Activated CD4-positive, alpha-beta T cell treated with anti-CD3 and anti-CD28 coated beads for 36 hours (primary cell): ENCODE results near the gene RILPL1. TPM values are rescaled to one million over a fixed set of nuclear protein-coding genes. Genes with fewer than 3 reads are reported as not detected.

Experiments used
- microRNA-seq: library from miRNA; unstranded; fragments of <30 nt; microRNA quantifications from one replicate; pipeline ENCODE4 v1.2.0, GENCODE V29; 2021; ENCODE audit warnings: borderline replicate concordance
- total RNA-seq, 2 experiments: library from RNA; stranded (reverse); gene quantifications; one replicate each; pipeline ENCODE4 v1.2.3, GENCODE V29; 2021

Gene RILPL1
- total RNA-seq, 2 experiments from 2014 or later: 4.7 to 5.3 TPM

Small RNA genes lying within 50 kb of the gene (microRNA-seq; reads per million reads assigned to microRNA genes)
- not detected for gene MIR3908

Other genes starting within 250 kb of the RILPL1 start
- gene SBNO1, start 168.9 kb downstream of the RILPL1 start, total RNA-seq: 10 to 100 TPM; 49.6 to 51.1 TPM
- gene KMT5A, start 149.6 kb downstream of the RILPL1 start, total RNA-seq: 10 to 100 TPM; 47.0 to 78.4 TPM
- 10 to 100 TPM; 10.4 to 12.1 TPM for gene RILPL2, start 97.0 kb downstream of the RILPL1 start, total RNA-seq
- 10 to 100 TPM; 24.1 to 24.8 TPM for gene SNRNP35, start 75.6 kb downstream of the RILPL1 start, total RNA-seq
- 100 to 1,000 TPM; 132 to 165 TPM for gene TMED2, start 50.8 kb upstream of the RILPL1 start, total RNA-seq
- 10 to 100 TPM; 44.3 to 49.4 TPM for gene DDX55, start 68.4 kb upstream of the RILPL1 start, total RNA-seq
- 10 to 100 TPM; 52.7 to 61.0 TPM for gene EIF2B1, start 100.0 kb upstream of the RILPL1 start, total RNA-seq
- 10 to 100 TPM; 60.4 to 77.1 TPM for gene GTF2H3, start 100.1 kb upstream of the RILPL1 start, total RNA-seq
- 1 to 10 TPM; 4.4 to 4.5 TPM for gene TCTN2, start 137.4 kb upstream of the RILPL1 start, total RNA-seq
- 10 to 100 TPM; 71.9 to 79.1 TPM for gene ATP6V0A2, start 178.6 kb upstream of the RILPL1 start, total RNA-seq
- gene DNAH10, start 228.6 kb upstream of the RILPL1 start, total RNA-seq: under 1 TPM; 0.16 to 0.37 TPM